Measurements from ENCODE around the gene FAM221A.
A peak's percentile ranks its signal among the peaks of the same experiment; 100 is the strongest.

Gene FAM221A

GRCh38 chr7:23698822-23699221 lies 18.8 kb downstream of the FAM221A start:
- Histone ChIP-seq H3K4me2 (ENCODE audit: low read length) (0 out of 2 replicates have a peak overlapping the region, but pooled peaks have one; percentile 9), H3K27ac (ENCODE audit: low read length) (no peak overlapping the region), H3K9me3 (ENCODE audit: insufficient read depth, low read length) (no peaks in the 10 kb centered on the region), H3K36me3 (replicated peaks; ENCODE audit: low read depth, low read length) (no peaks in the 10 kb centered on the region), H3K79me2 (ENCODE audit: low read length) (no peaks in the 10 kb centered on the region), H3K4me3 (ENCODE audit: low read length) (no peak overlapping the region), H3K4me1 (ENCODE audit: low read length) (peaks cover 18% of the 10 kb centered on the region), H4K20me1 (ENCODE audit: insufficient read depth, low read length) (no peaks in the 10 kb centered on the region), H3K27me3 (ENCODE audit: low read depth, low read length) (no peaks in the 10 kb centered on the region), H3K9ac (ENCODE audit: low read length) (no peak overlapping the region), H2AFZ (ENCODE audit: low read depth, low read length) (no peak overlapping the region)
- TF ChIP-seq CTCF (IDR thresholded peaks at IDR 0.05; ENCODE audit: low read depth, low read length) (no peak), EZH2phosphoT487 (IDR thresholded peaks at IDR 0.05; ENCODE audit: low read depth) (no peak)

GRCh38 chr7:23700046-23700445 lies 20.0 kb downstream of the FAM221A start:
- H3K36me3 ChIP-seq (replicated peaks; ENCODE audit: low read depth, low read length): no peaks in the 10 kb centered on the region
- no peak overlapping the region for H2AFZ ChIP-seq (ENCODE audit: low read depth, low read length)
- H4K20me1 ChIP-seq (ENCODE audit: insufficient read depth, low read length): no peaks in the 10 kb centered on the region
- no peak for TF ChIP-seq EZH2phosphoT487 (IDR thresholded peaks at IDR 0.05; ENCODE audit: low read depth)
- no peak for TF ChIP-seq CTCF (IDR thresholded peaks at IDR 0.05; ENCODE audit: low read depth, low read length)
- H3K79me2 ChIP-seq (ENCODE audit: low read length): no peaks in the 10 kb centered on the region
- H3K4me2 ChIP-seq (ENCODE audit: low read length): no peak overlapping the region
- H3K4me3 ChIP-seq (ENCODE audit: low read length): no peak overlapping the region
- H3K4me1 ChIP-seq (ENCODE audit: low read length): peaks cover 18% of the 10 kb centered on the region
- no peak overlapping the region for H3K27ac ChIP-seq (ENCODE audit: low read length)
- no peak overlapping the region for H3K9ac ChIP-seq (ENCODE audit: low read length)
- H3K27me3 ChIP-seq (ENCODE audit: low read depth, low read length): no peaks in the 10 kb centered on the region
- no peaks in the 10 kb centered on the region for H3K9me3 ChIP-seq (ENCODE audit: insufficient read depth, low read length)

GRCh38 chr7:23709081-23709750 lies 29.2 kb downstream of the FAM221A start:
- Histone ChIP-seq H3K9me3 (ENCODE audit: insufficient read depth, low read length) (no peaks in the 10 kb centered on the region), H4K20me1 (ENCODE audit: insufficient read depth, low read length) (no peaks in the 10 kb centered on the region), H3K27ac (ENCODE audit: low read length) (no peak overlapping the region), H2AFZ (ENCODE audit: low read depth, low read length) (no peak overlapping the region), H3K4me3 (ENCODE audit: low read length) (no peak overlapping the region), H3K9ac (ENCODE audit: low read length) (no peak overlapping the region), H3K79me2 (ENCODE audit: low read length) (no peaks in the 10 kb centered on the region), H3K4me1 (ENCODE audit: low read length) (peaks cover 9% of the 10 kb centered on the region), H3K27me3 (ENCODE audit: low read depth, low read length) (no peaks in the 10 kb centered on the region), H3K36me3 (replicated peaks; ENCODE audit: low read depth, low read length) (no peaks in the 10 kb centered on the region), H3K4me2 (ENCODE audit: low read length) (no peak overlapping the region)
- TF ChIP-seq CTCF (IDR thresholded peaks at IDR 0.05; ENCODE audit: low read depth, low read length): no peak
- no peak for TF ChIP-seq EZH2phosphoT487 (IDR thresholded peaks at IDR 0.05; ENCODE audit: low read depth)

GRCh38 chr7:23710000-23710399 lies 30.0 kb downstream of the FAM221A start, which contains the start of gene STK31:
STK31 (plus strand) TSS chr7:23710219; CDS start chr7:23710286, 67 bp downstream.
- no peaks in the 10 kb centered on the region for H3K27me3 ChIP-seq (ENCODE audit: low read depth, low read length)
- no peak for TF ChIP-seq EZH2phosphoT487 (IDR thresholded peaks at IDR 0.05; ENCODE audit: low read depth)
- TF ChIP-seq CTCF (IDR thresholded peaks at IDR 0.05; ENCODE audit: low read depth, low read length): no peak
- no peaks in the 10 kb centered on the region for H3K36me3 ChIP-seq (replicated peaks; ENCODE audit: low read depth, low read length)
- H3K9ac ChIP-seq (ENCODE audit: low read length): no peak within 1 kb of the TSS
- no peak within 1 kb of the TSS for H3K4me3 ChIP-seq (ENCODE audit: low read length)
- H3K27ac ChIP-seq (ENCODE audit: low read length): no peak within 1 kb of the TSS
- H3K9me3 ChIP-seq (ENCODE audit: insufficient read depth, low read length): no peaks in the 10 kb centered on the region
- H3K4me2 ChIP-seq (ENCODE audit: low read length): no peak within 1 kb of the TSS
- no peaks in the 10 kb centered on the region for H4K20me1 ChIP-seq (ENCODE audit: insufficient read depth, low read length)
- peaks cover 9% of the 10 kb centered on the region for H3K4me1 ChIP-seq (ENCODE audit: low read length)
- no peak within 1 kb of the TSS for H2AFZ ChIP-seq (ENCODE audit: low read depth, low read length)
- no peaks in the 10 kb centered on the region for H3K79me2 ChIP-seq (ENCODE audit: low read length)

Data from OCI-LY3 (cell line).